GM12865 (cell line): Measurements from ENCODE around the gene SYNJ2.

Experiments
- DNase-seq: peaks from one replicate; pipeline ENCODE4 v3.0.0; 2010; ENCODE audit warnings: low read depth
- H3K4me3 ChIP-seq: 2 replicates; pipeline ENCODE4 v1.5.1; 2011; ENCODE audit warnings: mild to moderate bottlenecking, low read depth, low read length, control low read depth
- CTCF ChIP-seq: IDR thresholded peaks from 2 replicates; pipeline ENCODE4 v1.5.1; 2011; ENCODE audit warnings: low read length, control low read depth, low read depth, inconsistent platforms; ENCODE audit not compliant: insufficient read depth; ENCODE audit errors: missing control alignments

The SYNJ2 gene

GRCh38 chr6:158050955-158051354, 69.3 kb downstream of the SYNJ2 start:
- no peak overlapping the region for H3K4me3 ChIP-seq
- DNase-seq = no peak
- TF ChIP-seq CTCF = no peak

GRCh38 chr6:158051968-158052367, 70.3 kb downstream of the SYNJ2 start:
- no peak for TF ChIP-seq CTCF
- H3K4me3 ChIP-seq = no peak overlapping the region
- DNase-seq = no peak

GRCh38 chr6:158053377-158054313, 72.0 kb downstream of the SYNJ2 start:
- no peak for DNase-seq
- H3K4me3 ChIP-seq = no peak overlapping the region
- TF ChIP-seq CTCF = no peak

GRCh38 chr6:158056355-158056754, 74.7 kb downstream of the SYNJ2 start:
- TF ChIP-seq CTCF = no peak
- no peak for DNase-seq
- no peak overlapping the region for H3K4me3 ChIP-seq

- TF ChIP-seq CTCF = no peak
- H3K4me3 ChIP-seq = no peak overlapping the region
- no peak for DNase-seq
Observed at GRCh38 chr6:158056804-158057203, 75.1 kb downstream of the SYNJ2 start.

GRCh38 chr6:158057213-158057987, 75.7 kb downstream of the SYNJ2 start:
- DNase-seq = no peak

More at GRCh38 chr6:158057213-158057987, 75.7 kb downstream of the SYNJ2 start:
- TF ChIP-seq CTCF = no peak
- no peak overlapping the region for H3K4me3 ChIP-seq
